GM10266 (cell line): ENCODE measurements around the gene NFAM1.
A peak's percentile ranks its signal among the peaks of the same experiment; 100 is the strongest.

Experiments
- DNase-seq: peaks from one replicate; pipeline ENCODE4 v3.0.0; 2012; ENCODE audit errors: extremely low spot score
- TF ChIP-seq, protein P1 (sequence below): IDR thresholded peaks from 2 replicates; pipeline ENCODE4 v1.5.1; 2012; ENCODE audit warnings: mild to moderate bottlenecking, low read depth; ENCODE audit not compliant: control insufficient read depth, insufficient read depth; ENCODE audit errors: missing control alignments

Gene NFAM1

GRCh38 chr22:42446151-42446550 lies 13.9 kb upstream of the NFAM1 start:
- TF ChIP-seq, protein P1, sequence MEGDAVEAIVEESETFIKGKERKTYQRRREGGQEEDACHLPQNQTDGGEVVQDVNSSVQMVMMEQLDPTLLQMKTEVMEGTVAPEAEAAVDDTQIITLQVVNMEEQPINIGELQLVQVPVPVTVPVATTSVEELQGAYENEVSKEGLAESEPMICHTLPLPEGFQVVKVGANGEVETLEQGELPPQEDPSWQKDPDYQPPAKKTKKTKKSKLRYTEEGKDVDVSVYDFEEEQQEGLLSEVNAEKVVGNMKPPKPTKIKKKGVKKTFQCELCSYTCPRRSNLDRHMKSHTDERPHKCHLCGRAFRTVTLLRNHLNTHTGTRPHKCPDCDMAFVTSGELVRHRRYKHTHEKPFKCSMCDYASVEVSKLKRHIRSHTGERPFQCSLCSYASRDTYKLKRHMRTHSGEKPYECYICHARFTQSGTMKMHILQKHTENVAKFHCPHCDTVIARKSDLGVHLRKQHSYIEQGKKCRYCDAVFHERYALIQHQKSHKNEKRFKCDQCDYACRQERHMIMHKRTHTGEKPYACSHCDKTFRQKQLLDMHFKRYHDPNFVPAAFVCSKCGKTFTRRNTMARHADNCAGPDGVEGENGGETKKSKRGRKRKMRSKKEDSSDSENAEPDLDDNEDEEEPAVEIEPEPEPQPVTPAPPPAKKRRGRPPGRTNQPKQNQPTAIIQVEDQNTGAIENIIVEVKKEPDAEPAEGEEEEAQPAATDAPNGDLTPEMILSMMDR, result no peak
- DNase-seq, result no peak

- TF ChIP-seq, protein P1, result peak; percentile 81
- DNase-seq, result peak; percentile 75
Measured at GRCh38 chr22:42444077-42444904, 12.1 kb upstream of the NFAM1 start.

GRCh38 chr22:42443240-42444076 lies 11.3 kb upstream of the NFAM1 start:
- no peak for DNase-seq
- TF ChIP-seq, protein P1, result no peak

- no peak for DNase-seq
- TF ChIP-seq, protein P1, result no peak
Measured at GRCh38 chr22:42442748-42443147, 10.5 kb upstream of the NFAM1 start.

- no peak for DNase-seq
- TF ChIP-seq, protein P1, result no peak
Measured at GRCh38 chr22:42440728-42441127, 8.5 kb upstream of the NFAM1 start.

DNA sequence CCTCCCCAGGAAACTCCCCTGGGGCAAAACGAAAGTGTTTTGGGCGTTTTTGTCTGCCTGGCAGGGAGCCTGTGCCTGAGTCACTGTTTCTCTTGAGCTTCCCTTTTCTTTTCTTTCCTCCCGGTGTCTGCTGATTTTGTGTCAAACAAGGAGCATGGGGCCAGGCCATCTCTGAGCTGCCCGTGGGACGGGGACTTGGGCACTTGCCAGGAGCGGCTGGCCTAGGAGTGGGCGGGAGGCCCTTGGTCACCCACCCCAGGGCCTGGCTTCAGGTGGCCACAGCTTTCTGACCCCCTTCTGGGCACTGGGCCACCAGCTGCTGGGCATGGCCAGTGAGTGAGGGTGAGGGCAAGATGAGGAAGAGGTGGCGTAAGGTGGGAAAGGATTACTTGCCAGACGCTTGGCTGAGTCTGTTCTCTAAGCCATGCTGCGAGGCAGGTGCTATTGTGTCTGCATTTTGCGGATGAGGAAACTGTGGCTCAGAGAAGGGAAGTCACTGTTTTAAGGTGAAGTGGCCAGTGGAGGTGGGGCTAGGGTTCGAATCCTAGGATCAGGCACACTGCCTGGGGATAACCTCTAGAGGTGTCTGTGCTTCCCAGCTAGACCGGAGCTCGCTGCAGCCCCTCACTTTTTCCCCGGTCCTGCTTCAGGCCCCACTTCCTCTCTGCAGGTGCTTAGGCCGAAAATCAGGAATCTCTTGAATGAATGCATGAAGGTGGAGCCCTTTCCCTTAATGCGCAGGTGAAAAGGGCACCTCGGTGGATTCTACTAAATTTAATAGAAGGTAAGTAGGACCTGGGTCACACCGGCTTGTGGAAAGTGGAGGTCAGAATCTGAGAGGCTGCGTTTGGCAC lies 7.8 kb upstream of the NFAM1 start:
- TF ChIP-seq, protein P1, result no peak
- peak; percentile 47 for DNase-seq
